OCI-LY3 (cell line): ENCODE measurements around the gene KCTD5.

Experiments
- EZH2phosphoT487 ChIP-seq: fragments of 200-600 bp; shearing (Covaris generic); IDR thresholded peaks from 2 replicates; pipeline ENCODE4 v1.6.1; 2018; ENCODE audit warnings: antibody characterized with exemption, mixed run types, low read depth
- TF ChIP-seq, protein P1 (sequence below): fragments of 200-600, 300-600 bp; sonication (generic); IDR thresholded peaks from 2 replicates; pipeline ENCODE4 v1.5.1; 2014; ENCODE audit warnings: antibody characterized with exemption, low read length, low read depth

DNA sequence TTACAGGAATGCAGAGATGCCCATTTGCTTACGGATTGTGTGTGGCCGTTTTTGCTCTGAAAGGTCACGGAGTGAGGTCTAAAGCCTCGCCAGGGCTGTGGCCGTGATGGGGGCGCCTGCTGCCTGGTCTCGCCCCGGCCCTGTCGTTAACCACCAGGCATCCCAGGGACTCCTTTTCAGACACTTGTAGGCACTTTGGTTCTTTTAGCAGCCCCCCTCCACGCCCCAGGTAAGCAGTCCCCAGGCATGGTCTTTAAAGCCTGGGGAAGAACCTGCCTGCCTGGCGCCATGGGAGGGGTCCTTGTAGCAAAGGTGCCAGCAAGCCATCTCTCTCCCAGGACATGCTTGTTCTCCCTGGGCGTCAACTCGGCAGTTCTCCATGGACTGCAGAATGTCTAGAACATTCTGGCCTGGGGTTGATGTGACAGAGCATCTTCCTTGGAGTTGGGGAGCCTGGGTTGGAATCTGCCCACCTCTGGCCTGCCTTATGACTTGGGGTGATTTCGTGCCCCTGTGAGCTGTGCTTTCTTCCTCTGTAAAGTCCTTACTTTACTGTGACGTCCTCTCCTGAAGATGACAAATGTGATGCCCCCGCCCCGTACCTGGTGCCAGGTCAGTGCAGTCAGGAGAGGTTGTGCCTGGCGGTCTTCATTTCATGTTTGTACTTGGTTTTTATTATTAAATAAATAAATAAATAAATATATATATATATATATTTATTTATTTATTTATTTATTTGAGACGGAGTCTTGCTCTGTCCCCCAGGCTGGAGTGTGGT lies 5.4 kb downstream of the KCTD5 start:
- TF ChIP-seq, protein P1, sequence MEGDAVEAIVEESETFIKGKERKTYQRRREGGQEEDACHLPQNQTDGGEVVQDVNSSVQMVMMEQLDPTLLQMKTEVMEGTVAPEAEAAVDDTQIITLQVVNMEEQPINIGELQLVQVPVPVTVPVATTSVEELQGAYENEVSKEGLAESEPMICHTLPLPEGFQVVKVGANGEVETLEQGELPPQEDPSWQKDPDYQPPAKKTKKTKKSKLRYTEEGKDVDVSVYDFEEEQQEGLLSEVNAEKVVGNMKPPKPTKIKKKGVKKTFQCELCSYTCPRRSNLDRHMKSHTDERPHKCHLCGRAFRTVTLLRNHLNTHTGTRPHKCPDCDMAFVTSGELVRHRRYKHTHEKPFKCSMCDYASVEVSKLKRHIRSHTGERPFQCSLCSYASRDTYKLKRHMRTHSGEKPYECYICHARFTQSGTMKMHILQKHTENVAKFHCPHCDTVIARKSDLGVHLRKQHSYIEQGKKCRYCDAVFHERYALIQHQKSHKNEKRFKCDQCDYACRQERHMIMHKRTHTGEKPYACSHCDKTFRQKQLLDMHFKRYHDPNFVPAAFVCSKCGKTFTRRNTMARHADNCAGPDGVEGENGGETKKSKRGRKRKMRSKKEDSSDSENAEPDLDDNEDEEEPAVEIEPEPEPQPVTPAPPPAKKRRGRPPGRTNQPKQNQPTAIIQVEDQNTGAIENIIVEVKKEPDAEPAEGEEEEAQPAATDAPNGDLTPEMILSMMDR, result no peak
- no peak for TF ChIP-seq EZH2phosphoT487
